A549 (cell line): ENCODE results near the gene SLC25A17. TPM values are rescaled to one million over a fixed set of nuclear protein-coding genes. Genes with fewer than 3 reads are reported as not detected.

Source experiments
- ATAC-seq, 2 experiments: fragments of 200-7000 bp in 1 of 2; fragments of >200 bp in 1 of 2; cut with Nextera tagmentation in 1 of 2; cut with Tn5 transposase in 1 of 2; 3 replicates each; pipeline versions ENCODE4 v1.8.0 to v1.9.1; 2018 to 2020; ENCODE audit warnings: mild to moderate bottlenecking in 1 of 2, moderate library complexity in 1 of 2
- CTCF ChIA-PET: fragments of 300-600 bp; sonication (Branson Sonifier 250); formaldehyde crosslinking; extraction: SDS; loops from one replicate; lab custom pipeline; 2021; ENCODE audit warnings: antibody characterized with exemption, inconsistent platforms; lab: Yijun Ruan, JAX
- POLR2A ChIA-PET: fragments of 350-600 bp; formaldehyde crosslinking; extraction: SDS; loops from one replicate; lab custom pipeline; 2021; ENCODE audit warnings: antibody characterized with exemption, inconsistent platforms; lab: Yijun Ruan, JAX
- DNase-seq, 2 experiments: peaks; one replicate each; pipeline versions ENCODE4 v3.0.0 to v3.0.0-alpha.2; 2011 to 2016; ENCODE audit warnings: low read depth in 1 of 2, low spot score in 1 of 2
- FAIRE-seq: peaks from 2 replicates; lab custom pipeline; 2011; peaks lifted over from hg19 to GRCh38; lab: Jason Lieb, UNC
- H3K27ac ChIP-seq, 2 experiments: fragments of >200 bp; sonication (Bioruptor Twin); formaldehyde crosslinking; 3 replicates each; pipeline ENCODE4 v1.5.1; 2016 to 2017
- H3K4me1 ChIP-seq: fragments of >200 bp; sonication (Bioruptor Twin); formaldehyde crosslinking; 3 replicates; pipeline ENCODE4 v1.6.1; 2016
- H3K4me2 ChIP-seq: fragments of >200 bp; sonication (Bioruptor Twin); formaldehyde crosslinking; 3 replicates; pipeline ENCODE4 v1.6.1; 2016
- H3K4me3 ChIP-seq: fragments of >200 bp; sonication (Bioruptor Twin); formaldehyde crosslinking; 3 replicates; pipeline ENCODE4 v1.5.1; 2016
- H3K9me3 ChIP-seq: fragments of >200 bp; sonication (Bioruptor Twin); formaldehyde crosslinking; 3 replicates; pipeline ENCODE4 v1.6.1; 2016
- CBX2 ChIP-seq: fragments of 200-600 bp; sonication (generic); IDR thresholded peaks from 2 replicates; pipeline ENCODE4 v1.6.1; 2016; ENCODE audit warnings: low read depth, mild to moderate bottlenecking, borderline replicate concordance
- HOXB13 ChIP-seq: fragments of 250-450 bp; sonication (Bioruptor Pico); IDR thresholded peaks from 2 replicates; pipeline ENCODE4 v1.5.0; 2020; ENCODE audit warnings: low read depth, mild to moderate bottlenecking, moderate library complexity
- JUNB ChIP-seq: fragments of >200 bp; sonication (Bioruptor Twin); formaldehyde crosslinking; IDR thresholded peaks from 2 replicates; pipeline ENCODE4 v1.6.1; 2016
- KDM1A ChIP-seq: fragments of 200-600 bp; sonication (generic); IDR thresholded peaks from 2 replicates; pipeline ENCODE4 v1.6.1; 2016; ENCODE audit warnings: low read depth, mild to moderate bottlenecking
- KDM5A ChIP-seq: fragments of 200-600 bp; sonication (generic); IDR thresholded peaks from 2 replicates; pipeline ENCODE4 v1.6.1; 2016; ENCODE audit warnings: antibody characterized with exemption, mild to moderate bottlenecking
- SREBF2 ChIP-seq: fragments of 450-650 bp; IDR thresholded peaks from 2 replicates; pipeline ENCODE4 v1.6.1; 2014; ENCODE audit warnings: mild to moderate bottlenecking, moderate library complexity
- ZC3H11A ChIP-seq: fragments of 450-650 bp; IDR thresholded peaks from 2 replicates; pipeline ENCODE4 v1.6.1; 2014; ENCODE audit warnings: antibody characterized with exemption, mild to moderate bottlenecking
- ZSCAN20 ChIP-seq: fragments of 250-450 bp; sonication (Bioruptor Pico); IDR thresholded peaks from 2 replicates; pipeline ENCODE4 v1.8.0; 2022; ENCODE audit warnings: mild to moderate bottlenecking, moderate library complexity
- WGBS: methylation state at CpG from one replicate; pipeline ENCODE4 v1.1.6; 2017; ENCODE audit errors: missing lambda C conversion rate; 5-methylcytosine and 5-hydroxymethylcytosine counted together
- polyA plus RNA-seq, 4 experiments: library from polyadenylated mRNA; depleted of rRNA in 3 of 4; stranded (reverse); fragments of >200 nt; fragmentation: RNase III in 1 of 4; extraction: RNeasy Plus Mini Kit Qiagen cat#74134 plus additional on column Dnase treatment in 1 of 4; gene quantifications; 2 replicates in 3 of 4; 3 replicates in 1 of 4; pipeline ENCODE4 v1.2.3, GENCODE V29; 2011 to 2017
- TF ChIP-seq, protein P1 (sequence below): fragments of >200 bp; sonication (Bioruptor Twin); formaldehyde crosslinking; IDR thresholded peaks from 3 replicates; pipeline ENCODE4 v1.5.1; 2016
- TF ChIP-seq, protein P2 (sequence below): fragments of 200-600 bp; sonication (generic); IDR thresholded peaks from 2 replicates; pipeline ENCODE4 v1.6.1; 2016; ENCODE audit warnings: antibody characterized with exemption, mild to moderate bottlenecking, moderate library complexity

Gene SLC25A17
- polyA plus RNA-seq, 2 of the 4 experiments (the other 2 are of a cell fraction): 19.9 to 33.7 TPM

DNA sequence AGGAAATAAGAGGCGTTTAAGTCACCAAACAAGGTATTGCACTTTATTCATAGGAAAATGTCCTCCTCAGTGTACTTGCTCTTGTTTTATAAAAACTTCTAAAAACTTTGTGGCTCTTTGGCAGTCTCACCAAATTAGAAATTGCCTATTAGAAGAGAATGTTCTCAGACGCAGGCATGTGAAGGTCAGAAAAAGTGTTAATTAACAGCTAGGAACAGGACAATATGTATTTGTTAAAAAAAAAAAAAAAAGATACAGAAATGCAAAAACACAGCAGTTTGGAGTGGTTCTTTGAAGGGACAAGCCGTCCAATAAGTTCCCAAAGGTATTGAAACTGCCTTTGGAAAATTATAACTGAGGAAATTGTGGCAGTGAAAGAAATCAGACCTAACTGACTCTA lies 67.9 kb downstream of the SLC25A17 start:
- H3K9me3 ChIP-seq: no peaks in the 10 kb centered on the region
- H3K4me1 ChIP-seq: peaks cover 10% of the 10 kb centered on the region
- no peak for TF ChIP-seq ZC3H11A
- ChIA-PET CTCF (interaction anchor here (1.2 to 4.5 kb wide), 3 partner anchors 9 to 68 kb away, joined by 4 to 33 read pairs (median 5); no protein-coding TSS in a partner anchor), POLR2A (no interaction called here)
- DNase-seq (no peak), ATAC-seq (no peak), FAIRE-seq (no peak)
- no peak overlapping the region for H3K27ac ChIP-seq
- no peak overlapping the region for H3K4me3 ChIP-seq
- WGBS: 65% methylated on average over 3 of the region's 3 CpGs
- no peak overlapping the region for H3K4me2 ChIP-seq

DNA sequence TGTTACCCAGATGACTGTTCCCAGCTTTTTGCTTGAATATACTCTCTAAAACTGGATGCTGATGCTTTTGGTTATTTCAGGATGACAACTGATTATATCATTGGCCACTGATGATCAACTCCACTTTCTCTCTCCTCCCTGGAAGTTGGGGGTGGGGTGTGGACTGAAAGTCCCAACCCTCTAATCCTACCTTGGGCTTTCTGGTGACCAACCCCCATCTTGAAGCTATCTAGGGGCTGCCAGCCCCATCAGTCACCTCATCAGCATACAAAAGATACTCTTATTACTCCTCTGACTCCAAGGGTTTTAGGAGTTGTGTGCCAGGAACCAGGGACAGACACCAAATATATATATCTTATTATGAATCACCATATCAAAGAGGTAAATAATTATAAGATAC lies 69.3 kb downstream of the SLC25A17 start:
- Histone ChIP-seq H3K4me2 (no peak overlapping the region), H3K4me3 (no peak overlapping the region), H3K4me1 (peaks cover 10% of the 10 kb centered on the region), H3K9me3 (no peaks in the 10 kb centered on the region), H3K27ac (no peak overlapping the region)
- DNase-seq (no peak), ATAC-seq (no peak), FAIRE-seq (no peak)
- POLR2A ChIA-PET: no interaction called here
- TF ChIP-seq ZSCAN20 (CRISPR knock-in tag): no peak
- no peak for TF ChIP-seq JUNB
- CTCF ChIA-PET: interaction anchor here (0.5 to 2.1 kb wide), 4 partner anchors 10 to 310 kb away, joined by 3 to 8 read pairs (median 4); no protein-coding TSS in a partner anchor

DNA sequence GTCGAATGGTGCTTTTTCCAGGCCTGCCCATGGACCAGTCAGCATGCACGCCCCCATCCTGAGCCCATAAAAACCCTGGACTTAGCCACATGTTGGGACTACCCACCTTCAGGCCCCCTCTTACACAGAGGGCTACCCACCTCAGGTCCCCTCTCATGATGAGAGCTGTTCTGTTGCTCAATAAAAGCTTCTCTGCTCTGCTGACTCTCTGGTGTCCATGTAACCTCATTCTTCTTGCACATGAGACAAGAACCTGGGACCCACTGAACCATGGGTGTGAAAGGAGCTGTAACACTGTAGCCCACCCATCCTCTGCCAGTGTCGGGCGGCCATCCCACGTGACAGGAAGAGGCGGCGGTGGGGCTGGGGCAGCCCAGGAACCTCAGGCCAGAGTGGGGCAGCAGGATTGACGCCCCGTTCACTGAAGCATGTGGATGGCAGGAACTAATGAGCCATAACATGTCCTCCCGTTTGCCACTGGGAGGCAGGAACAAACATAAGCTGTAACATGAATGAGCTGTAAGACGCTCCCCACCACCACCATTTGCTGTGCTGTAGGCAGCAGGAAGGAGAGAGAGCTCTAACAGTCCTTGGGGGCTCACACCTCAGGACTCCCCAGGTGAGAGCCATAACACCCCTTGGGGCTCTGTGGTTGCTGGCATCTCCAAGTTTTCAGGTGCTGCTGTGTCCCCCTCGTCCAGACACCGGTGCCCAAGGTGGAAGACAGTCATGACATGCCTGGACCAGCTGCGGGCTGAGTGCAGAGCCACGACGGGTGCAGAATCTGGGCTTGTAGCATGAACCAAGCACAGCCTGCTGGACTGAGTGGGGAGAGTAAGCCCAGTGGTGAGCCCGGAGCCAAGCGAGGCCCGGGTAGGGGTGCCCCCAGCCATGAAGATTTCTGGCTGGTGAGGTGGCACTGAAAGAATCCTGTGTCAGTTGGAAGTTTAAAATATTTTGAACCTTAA lies 70.5 kb downstream of the SLC25A17 start:
- POLR2A ChIA-PET: no interaction called here

More for the DNA sequence above, 70.5 kb downstream of the SLC25A17 start:
- TF ChIP-seq HOXB13 (no peak), KDM5A (no peak), KDM1A (no peak), SREBF2 (no peak), CBX2 (no peak)
- TF ChIP-seq, protein P1, sequence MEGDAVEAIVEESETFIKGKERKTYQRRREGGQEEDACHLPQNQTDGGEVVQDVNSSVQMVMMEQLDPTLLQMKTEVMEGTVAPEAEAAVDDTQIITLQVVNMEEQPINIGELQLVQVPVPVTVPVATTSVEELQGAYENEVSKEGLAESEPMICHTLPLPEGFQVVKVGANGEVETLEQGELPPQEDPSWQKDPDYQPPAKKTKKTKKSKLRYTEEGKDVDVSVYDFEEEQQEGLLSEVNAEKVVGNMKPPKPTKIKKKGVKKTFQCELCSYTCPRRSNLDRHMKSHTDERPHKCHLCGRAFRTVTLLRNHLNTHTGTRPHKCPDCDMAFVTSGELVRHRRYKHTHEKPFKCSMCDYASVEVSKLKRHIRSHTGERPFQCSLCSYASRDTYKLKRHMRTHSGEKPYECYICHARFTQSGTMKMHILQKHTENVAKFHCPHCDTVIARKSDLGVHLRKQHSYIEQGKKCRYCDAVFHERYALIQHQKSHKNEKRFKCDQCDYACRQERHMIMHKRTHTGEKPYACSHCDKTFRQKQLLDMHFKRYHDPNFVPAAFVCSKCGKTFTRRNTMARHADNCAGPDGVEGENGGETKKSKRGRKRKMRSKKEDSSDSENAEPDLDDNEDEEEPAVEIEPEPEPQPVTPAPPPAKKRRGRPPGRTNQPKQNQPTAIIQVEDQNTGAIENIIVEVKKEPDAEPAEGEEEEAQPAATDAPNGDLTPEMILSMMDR: no peak
- TF ChIP-seq, protein P2, sequence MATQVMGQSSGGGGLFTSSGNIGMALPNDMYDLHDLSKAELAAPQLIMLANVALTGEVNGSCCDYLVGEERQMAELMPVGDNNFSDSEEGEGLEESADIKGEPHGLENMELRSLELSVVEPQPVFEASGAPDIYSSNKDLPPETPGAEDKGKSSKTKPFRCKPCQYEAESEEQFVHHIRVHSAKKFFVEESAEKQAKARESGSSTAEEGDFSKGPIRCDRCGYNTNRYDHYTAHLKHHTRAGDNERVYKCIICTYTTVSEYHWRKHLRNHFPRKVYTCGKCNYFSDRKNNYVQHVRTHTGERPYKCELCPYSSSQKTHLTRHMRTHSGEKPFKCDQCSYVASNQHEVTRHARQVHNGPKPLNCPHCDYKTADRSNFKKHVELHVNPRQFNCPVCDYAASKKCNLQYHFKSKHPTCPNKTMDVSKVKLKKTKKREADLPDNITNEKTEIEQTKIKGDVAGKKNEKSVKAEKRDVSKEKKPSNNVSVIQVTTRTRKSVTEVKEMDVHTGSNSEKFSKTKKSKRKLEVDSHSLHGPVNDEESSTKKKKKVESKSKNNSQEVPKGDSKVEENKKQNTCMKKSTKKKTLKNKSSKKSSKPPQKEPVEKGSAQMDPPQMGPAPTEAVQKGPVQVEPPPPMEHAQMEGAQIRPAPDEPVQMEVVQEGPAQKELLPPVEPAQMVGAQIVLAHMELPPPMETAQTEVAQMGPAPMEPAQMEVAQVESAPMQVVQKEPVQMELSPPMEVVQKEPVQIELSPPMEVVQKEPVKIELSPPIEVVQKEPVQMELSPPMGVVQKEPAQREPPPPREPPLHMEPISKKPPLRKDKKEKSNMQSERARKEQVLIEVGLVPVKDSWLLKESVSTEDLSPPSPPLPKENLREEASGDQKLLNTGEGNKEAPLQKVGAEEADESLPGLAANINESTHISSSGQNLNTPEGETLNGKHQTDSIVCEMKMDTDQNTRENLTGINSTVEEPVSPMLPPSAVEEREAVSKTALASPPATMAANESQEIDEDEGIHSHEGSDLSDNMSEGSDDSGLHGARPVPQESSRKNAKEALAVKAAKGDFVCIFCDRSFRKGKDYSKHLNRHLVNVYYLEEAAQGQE: no peak
- H3K27ac ChIP-seq: no peak overlapping the region
- no peak overlapping the region for H3K4me2 ChIP-seq
- DNase-seq: no peak
- no peaks in the 10 kb centered on the region for H3K9me3 ChIP-seq
- FAIRE-seq: no peak
- no peak for ATAC-seq
- 84% methylated on average over 14 of the region's 19 CpGs for WGBS
- no peak overlapping the region for H3K4me3 ChIP-seq
- H3K4me1 ChIP-seq: peaks cover 10% of the 10 kb centered on the region
- CTCF ChIA-PET: interaction anchor here (0.6 to 2.1 kb wide), 5 partner anchors 11 to 128 kb away, joined by 3 to 12 read pairs (median 5); no protein-coding TSS in a partner anchor
